ENCODE data around the gene PRDM16.

DNA sequence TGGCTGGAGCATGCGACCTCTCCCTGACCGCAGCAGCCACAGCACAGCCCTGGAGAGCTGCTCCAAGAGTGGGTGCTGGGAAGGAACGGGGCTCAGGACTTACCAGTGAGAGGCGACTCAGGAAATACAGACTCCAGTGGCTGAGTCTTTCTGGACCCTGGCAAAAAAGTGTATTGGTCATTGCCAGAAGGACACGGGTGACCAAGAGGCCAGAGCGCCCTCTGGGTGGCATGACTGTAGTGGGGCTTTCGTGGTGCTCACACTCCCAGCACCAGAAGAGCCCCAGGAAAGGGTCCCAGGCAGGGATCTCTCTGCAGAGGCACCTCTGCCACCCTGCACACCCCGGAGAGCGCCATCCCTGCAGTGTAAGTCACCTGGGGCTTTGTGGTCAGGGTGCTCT, 8.9 kb upstream of the PRDM16 start:
- TF ChIP-seq, protein P1, sequence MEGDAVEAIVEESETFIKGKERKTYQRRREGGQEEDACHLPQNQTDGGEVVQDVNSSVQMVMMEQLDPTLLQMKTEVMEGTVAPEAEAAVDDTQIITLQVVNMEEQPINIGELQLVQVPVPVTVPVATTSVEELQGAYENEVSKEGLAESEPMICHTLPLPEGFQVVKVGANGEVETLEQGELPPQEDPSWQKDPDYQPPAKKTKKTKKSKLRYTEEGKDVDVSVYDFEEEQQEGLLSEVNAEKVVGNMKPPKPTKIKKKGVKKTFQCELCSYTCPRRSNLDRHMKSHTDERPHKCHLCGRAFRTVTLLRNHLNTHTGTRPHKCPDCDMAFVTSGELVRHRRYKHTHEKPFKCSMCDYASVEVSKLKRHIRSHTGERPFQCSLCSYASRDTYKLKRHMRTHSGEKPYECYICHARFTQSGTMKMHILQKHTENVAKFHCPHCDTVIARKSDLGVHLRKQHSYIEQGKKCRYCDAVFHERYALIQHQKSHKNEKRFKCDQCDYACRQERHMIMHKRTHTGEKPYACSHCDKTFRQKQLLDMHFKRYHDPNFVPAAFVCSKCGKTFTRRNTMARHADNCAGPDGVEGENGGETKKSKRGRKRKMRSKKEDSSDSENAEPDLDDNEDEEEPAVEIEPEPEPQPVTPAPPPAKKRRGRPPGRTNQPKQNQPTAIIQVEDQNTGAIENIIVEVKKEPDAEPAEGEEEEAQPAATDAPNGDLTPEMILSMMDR (conservative IDR thresholded peaks at IDR 0.05; ENCODE audit: low read length), result no peak
- no peak for TF ChIP-seq EZH2phosphoT487 (IDR thresholded peaks at IDR 0.05; ENCODE audit: borderline replicate concordance)
